HG02840 (cell line): ENCODE measurements around the gene LRP6.
"Not testable (repeated sequence)": the region's sequence is repeated elsewhere in the genome, so short reads cannot be mapped to it uniquely, and the experiment has no call there.

ENCODE experiments used
- ATAC-seq: cut with Tn5 transposase; IDR thresholded peaks from one replicate; pipeline ENCODE4 v1.9.1; 2021; ENCODE audit warnings: mild to moderate bottlenecking, moderate library complexity, moderate number of reproducible peaks; ENCODE audit not compliant: unreplicated experiment, low FRiP score

The LRP6 gene

GRCh38 chr12:12266389-12266872, 413 bp downstream of the LRP6 start:
- no peak for ATAC-seq

- ATAC-seq: no peak
Measured at GRCh38 chr12:12265571-12266388, 1.1 kb downstream of the LRP6 start.

DNA sequence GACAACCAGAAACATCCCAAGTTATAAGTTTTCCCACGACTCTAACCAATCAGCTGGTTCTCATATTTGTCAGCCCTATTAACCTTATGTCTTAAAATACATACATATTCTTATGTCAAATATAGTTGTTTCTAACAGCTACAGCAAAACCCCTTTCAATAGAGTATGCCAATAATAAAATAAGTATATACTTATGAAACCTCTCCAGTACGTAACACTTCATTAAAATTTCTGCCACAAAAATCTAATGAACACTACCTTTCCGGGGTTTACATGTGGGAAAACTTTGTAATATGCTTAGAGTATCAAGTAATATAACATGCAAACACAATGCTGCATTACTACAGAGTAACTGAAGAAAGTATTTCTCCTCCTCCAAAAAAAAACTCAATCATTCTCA, 1.8 kb downstream of the LRP6 start:
- ATAC-seq: no peak

DNA sequence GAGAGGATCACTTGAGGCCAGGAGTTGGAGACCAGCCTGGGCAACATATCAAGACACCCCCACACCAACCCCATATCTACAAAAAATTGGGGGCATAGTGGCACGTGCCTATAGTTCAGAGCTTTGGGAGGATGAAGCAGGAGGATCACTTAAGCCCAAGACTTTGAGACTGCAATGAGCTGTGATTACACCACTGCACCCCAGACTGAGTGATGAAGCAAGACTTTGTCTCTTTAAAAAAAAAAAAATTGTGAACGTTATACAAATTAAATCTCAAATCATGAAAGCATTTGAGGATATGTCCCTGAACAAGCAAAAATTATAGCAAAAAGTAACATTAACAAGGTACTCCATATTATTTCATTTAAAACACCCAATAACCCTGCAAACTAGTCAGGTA, 2.9 kb downstream of the LRP6 start:
- ATAC-seq: no peak

DNA sequence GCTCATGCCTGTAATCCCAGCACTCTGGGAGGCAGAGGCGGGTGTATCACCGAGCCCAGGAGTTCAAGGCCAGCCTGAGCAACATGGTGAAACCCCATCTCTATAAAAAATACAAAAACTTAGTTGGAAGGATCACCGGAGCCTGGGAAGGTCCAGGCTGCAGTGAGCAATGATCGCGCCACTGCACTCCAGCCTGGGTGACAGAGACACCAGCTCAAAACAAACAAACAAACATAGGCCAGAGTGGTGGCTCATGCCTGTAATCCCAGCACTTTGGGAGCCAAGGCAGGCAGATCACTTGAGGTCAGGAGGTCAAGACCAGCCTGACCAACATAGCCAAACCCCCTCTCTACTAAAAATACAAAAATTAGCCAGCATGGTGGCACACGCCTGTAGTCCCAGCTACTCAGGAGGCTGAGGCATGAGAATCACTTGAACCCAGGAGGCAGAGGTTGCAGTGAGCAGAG, 10.5 kb downstream of the LRP6 start:
- not testable (repeated sequence) for ATAC-seq

- no peak for ATAC-seq
Measured at GRCh38 chr12:12254553-12254952, 12.3 kb downstream of the LRP6 start.

DNA sequence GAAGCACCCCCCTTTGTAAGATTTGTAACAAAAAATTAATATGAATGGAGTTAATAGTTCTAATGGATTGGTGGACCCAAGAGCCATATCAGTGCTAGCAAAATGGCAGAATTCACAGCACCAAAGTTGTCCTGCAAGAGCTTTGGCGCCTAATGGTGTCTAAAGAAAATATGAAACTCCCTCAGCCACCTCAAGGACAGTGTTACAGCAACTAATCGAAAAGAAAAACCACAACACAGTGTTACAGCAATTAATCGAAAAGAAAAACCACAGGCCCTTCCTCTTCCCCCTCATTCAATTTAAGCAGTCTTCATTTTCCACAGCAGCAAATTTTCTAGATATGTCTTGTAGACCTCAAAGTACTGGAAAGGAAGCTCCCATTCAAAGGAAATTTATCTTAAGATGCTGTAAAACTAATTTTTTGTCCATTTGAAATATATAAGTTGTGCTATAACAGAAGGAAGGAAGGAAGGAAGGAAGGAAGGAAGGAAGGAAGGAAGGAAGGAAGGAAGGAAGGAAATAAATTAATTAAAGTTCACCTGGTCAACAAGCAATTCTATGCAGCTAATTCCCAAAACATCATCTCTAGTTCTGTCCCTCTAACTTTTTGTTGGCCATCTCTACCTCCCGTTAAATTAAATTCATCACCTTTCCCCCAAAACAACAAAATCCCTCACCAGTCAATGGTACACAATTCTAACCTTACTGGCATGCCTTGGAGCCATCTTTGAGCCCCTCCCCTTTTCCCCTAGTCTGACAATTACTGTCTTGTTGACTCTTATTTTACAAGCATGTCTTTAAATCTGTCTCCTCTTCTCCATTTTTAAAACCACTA, 17.4 kb downstream of the LRP6 start:
- no peak for ATAC-seq

DNA sequence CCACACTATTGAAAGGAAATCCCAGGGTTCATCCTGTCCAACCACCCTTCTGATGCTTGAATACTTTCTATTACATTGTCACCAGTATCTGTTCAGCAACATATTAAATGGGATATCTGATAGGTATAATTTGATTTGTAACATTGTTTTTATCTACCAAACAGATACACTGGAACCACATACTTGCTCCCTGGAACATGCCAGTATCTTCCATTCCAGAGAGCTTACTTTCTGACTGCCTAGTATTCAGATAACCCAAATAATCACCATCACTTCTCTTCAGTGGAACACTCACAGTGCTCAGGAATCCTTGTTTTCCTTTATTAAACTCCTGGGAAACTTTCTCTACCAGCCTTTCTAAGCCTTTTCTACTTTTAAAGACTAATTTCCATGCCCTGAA, 19.3 kb downstream of the LRP6 start:
- ATAC-seq: no peak

GRCh38 chr12:12244341-12244740, 22.5 kb downstream of the LRP6 start:
- no peak for ATAC-seq

DNA sequence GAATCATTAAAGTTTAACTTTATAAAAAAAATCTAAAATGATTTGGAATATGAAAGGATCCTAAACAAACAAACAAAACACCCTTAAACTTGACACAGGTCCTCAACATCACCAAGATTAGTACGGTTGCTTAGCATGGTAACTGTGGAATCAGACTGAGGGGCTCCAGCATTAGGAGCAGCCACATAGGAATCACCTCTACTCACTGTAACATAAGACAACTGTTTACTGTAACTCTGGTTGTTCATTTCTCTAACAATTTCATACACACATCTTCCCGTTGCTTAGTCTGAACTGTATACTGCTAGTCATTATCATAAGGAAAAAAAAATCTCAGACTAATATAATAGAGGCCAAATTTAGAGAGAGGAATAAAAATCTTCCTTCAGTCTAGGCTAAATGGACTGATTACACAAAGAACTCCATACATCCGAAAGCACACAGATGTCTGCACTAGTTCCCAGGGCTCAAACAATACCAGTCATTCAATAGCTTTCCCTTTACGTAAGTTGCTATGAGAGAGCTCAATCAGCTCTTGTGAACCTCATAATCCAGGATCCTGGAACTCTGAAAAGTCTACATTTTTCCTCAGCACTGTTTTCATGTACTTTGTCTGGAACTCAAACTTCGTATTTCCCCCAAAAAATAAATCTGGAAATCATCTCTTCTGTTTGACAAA, 26.0 kb downstream of the LRP6 start:
- ATAC-seq: no peak

DNA sequence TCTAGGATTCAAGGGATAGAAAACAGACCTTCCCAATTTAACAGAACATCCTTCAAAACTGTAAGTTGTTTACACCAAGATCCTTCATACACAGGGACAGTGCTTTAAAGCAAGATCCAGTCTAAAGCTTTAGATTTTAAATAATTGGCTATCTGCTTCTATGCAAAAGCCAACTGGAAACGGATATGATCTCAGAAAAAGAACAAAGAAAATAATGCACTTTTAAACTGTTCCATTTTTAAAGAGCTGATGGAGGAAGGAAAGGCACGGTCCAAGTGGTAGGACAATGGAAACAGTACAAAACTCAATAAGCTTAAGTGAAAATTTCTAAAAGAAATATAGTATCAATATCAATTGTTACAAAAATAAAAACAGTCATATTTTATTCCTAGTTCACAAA, 27.7 kb downstream of the LRP6 start:
- ATAC-seq: no peak

GRCh38 chr12:12238605-12239004, 28.2 kb downstream of the LRP6 start:
- no peak for ATAC-seq

- ATAC-seq: no peak
Measured at GRCh38 chr12:12236896-12237295, 29.9 kb downstream of the LRP6 start.

DNA sequence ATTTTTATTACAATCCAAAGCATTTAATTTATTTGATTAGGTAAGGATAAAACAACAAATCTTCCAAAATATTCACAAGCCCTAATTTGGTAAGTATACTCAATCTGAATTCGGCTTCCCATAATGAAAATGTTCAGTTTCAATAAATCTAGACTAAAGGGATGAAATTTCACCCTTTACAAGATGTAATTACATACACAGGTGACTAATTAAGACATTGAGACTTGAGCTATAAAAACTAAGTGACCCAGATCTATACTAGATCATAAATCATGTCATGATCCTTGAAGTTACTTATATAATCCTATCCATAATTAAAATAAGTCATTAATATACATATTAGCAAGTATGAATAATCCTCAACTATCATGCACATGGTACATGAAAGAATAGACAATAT, 36.6 kb downstream of the LRP6 start:
- ATAC-seq: no peak

DNA sequence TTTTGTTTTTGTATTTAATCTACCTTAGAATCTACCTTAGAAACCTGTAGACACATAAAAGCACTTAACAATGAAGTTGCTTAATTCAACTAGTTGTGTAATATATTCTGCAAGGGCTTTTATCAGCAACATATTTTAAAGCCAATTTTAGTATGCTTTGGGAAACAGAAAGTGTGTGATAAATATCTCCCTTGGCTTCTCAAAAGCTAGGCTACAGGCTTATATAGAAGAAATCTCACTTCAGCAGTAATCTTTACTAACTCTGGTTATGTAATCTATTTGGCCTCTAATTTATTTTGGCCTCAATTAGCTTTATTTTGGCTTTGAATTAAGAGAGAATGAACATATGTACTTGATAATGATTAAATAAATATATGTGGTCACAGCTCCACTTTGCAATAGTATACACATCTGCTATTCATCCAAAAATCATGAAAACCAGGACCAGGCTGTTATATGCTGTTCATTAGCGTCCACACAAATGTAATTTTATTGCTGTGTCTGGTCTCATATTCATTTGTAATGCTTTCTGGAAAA, 37.2 kb downstream of the LRP6 start:
- no peak for ATAC-seq

GRCh38 chr12:12228402-12228801, 38.4 kb downstream of the LRP6 start:
- no peak for ATAC-seq

DNA sequence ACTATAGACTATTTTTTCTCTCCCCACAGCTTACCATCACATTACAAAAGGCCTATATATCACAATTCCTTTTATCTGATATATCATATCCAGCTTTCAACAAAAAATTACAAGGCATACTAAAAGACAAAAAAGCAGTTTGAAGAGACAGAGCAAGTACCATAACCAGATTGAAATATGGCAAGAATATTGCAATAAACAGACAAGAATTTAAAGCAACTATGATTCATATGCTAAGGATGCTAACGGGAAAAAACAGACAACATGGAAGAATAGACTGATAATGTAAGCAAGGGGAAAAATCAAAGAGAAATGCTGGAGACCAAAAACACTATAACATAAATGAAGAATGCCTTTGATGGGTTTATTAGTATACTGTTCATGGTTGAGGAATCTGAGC, 40.7 kb downstream of the LRP6 start:
- no peak for ATAC-seq

DNA sequence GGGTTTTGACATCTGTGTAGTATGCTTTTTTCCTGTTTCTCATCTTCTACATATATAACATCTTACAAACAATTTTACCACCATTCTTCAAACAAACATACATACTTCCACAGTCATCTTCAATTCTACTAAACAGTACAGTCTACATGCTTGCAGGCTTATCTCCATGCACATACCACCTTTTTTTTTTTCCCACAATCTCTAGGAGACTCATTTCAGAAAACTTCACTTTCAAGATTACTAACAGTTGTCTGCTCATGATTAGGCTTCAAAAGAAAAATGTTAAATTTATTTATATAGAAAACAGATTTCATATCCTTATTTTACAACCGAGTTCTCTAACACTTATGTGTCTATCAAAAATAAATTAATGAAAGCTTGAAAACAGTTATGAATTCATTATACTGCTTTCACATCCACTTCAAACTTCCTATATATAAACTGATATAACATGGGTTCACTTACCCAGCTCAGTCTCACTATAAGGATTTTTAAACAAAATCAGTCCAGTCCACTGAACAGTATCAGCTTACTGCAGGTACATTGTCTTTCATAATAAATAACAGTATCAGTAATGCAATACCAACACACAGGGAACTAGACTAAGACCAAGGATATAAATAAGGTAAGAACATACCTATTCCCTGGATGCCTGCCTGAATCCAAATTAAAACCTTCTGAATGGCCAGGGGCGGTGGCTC, 42.5 kb downstream of the LRP6 start:
- ATAC-seq: no peak

DNA sequence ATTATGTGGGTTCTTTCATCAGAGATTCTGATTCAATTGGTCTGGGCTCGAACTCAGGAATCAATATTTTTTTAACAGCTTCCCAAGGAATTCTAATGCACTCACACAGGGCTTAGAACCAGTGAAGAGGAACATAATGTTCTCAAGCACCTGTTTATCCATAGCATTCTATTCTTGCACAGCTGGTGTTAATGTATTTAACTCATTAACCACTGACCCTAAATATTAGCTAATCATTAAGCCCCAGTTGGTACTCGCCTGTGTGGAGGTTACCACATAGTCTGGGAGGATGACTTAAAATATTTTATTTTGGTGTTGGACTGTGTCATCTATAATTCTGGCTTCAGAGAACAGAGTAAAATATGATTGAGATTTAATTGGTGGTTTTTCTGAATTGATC, 45.3 kb downstream of the LRP6 start:
- ATAC-seq: no peak

DNA sequence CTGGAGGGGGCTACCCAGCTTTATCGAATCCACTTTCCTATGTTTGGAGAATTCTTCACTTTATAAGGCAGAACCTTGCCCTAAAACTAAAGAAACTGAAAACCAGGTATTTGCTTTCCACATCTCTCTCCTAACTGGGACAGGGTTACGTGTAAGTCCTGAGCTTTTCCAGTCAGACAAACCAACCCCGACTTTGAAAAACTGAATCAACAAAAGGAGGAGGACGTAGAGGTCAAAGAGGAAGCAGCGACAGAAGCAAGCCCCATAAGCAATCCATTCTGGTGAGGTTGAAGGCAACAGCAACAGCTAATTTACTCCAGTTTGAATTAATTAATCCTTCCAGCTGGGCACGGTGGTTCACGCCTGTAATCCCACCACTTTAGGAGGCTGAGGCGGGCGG, 47.2 kb downstream of the LRP6 start:
- no peak for ATAC-seq
